Caco-2 (cell line): Measurements from ENCODE around the gene PLCG1. TPM values are rescaled to one million over a fixed set of nuclear protein-coding genes. Genes with fewer than 3 reads are reported as not detected.

Experiments
- BruUV-seq: library from RNA; stranded (reverse); fragments of 400-500 nt; replicated peaks from 2 replicates; lab custom pipeline; 2021; lab: Mats Ljungman, UMichigan
- CTCF ChIA-PET: fragments of 300-600 bp; sonication (Branson Sonifier 250); formaldehyde crosslinking; loops from one replicate; lab custom pipeline; 2022; ENCODE audit warnings: antibody characterized with exemption; lab: Charles Lee
- POLR2A ChIA-PET: fragments of 300-600 bp; sonication (Branson Sonifier 250); formaldehyde crosslinking; loops from one replicate; lab custom pipeline; 2022; ENCODE audit warnings: antibody characterized with exemption; lab: Charles Lee
- DNase-seq, 2 experiments: peaks; one replicate each; pipeline versions ENCODE4 v3.0.0 to v3.0.0-alpha.2; 2020 to 2022
- H3K27me3 ChIP-seq: replicated peaks from 2 replicates; pipeline ENCODE4 v1.6.0; 2011; ENCODE audit warnings: low read length; ENCODE audit not compliant: control insufficient read depth, insufficient read depth
- H3K36me3 ChIP-seq: 2 replicates; pipeline ENCODE4 v1.5.1; 2011; ENCODE audit warnings: low read length; ENCODE audit not compliant: control insufficient read depth, insufficient read depth
- H3K4me1 ChIP-seq: fragments of 250-450 bp; sonication (Bioruptor Pico); 2 replicates; pipeline ENCODE4 v1.5.1; 2020; ENCODE audit warnings: mild to moderate bottlenecking
- H3K4me3 ChIP-seq: 2 replicates; pipeline ENCODE4 v1.5.1; 2011; ENCODE audit warnings: low read depth, mild to moderate bottlenecking, control low read depth, low read length
- H3K9me3 ChIP-seq: fragments of 250-450 bp; sonication (Bioruptor Pico); 2 replicates; pipeline ENCODE4 v1.5.1; 2020; ENCODE audit warnings: mild to moderate bottlenecking, moderate library complexity
- H3K27ac Mint-ChIP-seq: one replicate; pipeline ENCODE4 v1.8.0; 2022; ENCODE audit warnings: mixed read lengths; ENCODE audit not compliant: unreplicated experiment
- H3K27me3 Mint-ChIP-seq: one replicate; pipeline ENCODE4 v1.8.0; 2022; ENCODE audit warnings: mixed read lengths; ENCODE audit not compliant: insufficient read depth, unreplicated experiment
- H3K36me3 Mint-ChIP-seq: one replicate; pipeline ENCODE4 v1.8.0; 2022; ENCODE audit warnings: mild to moderate bottlenecking, mixed read lengths; ENCODE audit not compliant: insufficient read depth, unreplicated experiment
- H3K4me1 Mint-ChIP-seq: one replicate; pipeline ENCODE4 v1.8.0; 2022; ENCODE audit warnings: low read depth, mixed read lengths; ENCODE audit not compliant: unreplicated experiment
- H3K4me3 Mint-ChIP-seq: one replicate; pipeline ENCODE4 v1.8.0; 2022; ENCODE audit warnings: mild to moderate bottlenecking, moderate library complexity, mixed read lengths; ENCODE audit not compliant: unreplicated experiment
- H3K9me3 Mint-ChIP-seq: one replicate; pipeline ENCODE4 v1.8.0; 2022; ENCODE audit warnings: mixed read lengths; ENCODE audit not compliant: unreplicated experiment
- intact Hi-C: fragments of 100-400 bp; cut with micrococcal nuclease; formaldehyde crosslinking; loops from one replicate; pipeline ENCODE4 v1.10.0; 2022; ENCODE audit not compliant: unreplicated experiment
- total RNA-seq: library from RNA; stranded (reverse); gene quantifications from 2 replicates; pipeline ENCODE4 v1.2.3, GENCODE V29; 2022
- TF ChIP-seq, protein P1 (sequence below), 2 experiments: fragments of 200-600 bp in 1 of 2; IDR thresholded peaks; 1 replicate in 1 of 2; 2 replicates in 1 of 2; pipeline versions ENCODE4 v1.5.1 to v1.8.0; 2011 to 2022; ENCODE audit warnings: antibody characterized with exemption in 1 of 2, control low read depth in 1 of 2, inconsistent platforms in 1 of 2, low read depth in 1 of 2, low read length in 1 of 2, mild to moderate bottlenecking in 1 of 2, moderate library complexity in 1 of 2; ENCODE audit not compliant: insufficient read depth in 1 of 2, severe bottlenecking in 1 of 2, unreplicated experiment in 1 of 2

PLCG1 gene
- total RNA-seq, 1 experiment from 2014 or later: 196 TPM

- intact Hi-C loops: no loop called here
- BruUV-seq: no TSS peak
- Histone ChIP-seq H3K4me1 (peaks cover 10% of the 10 kb centered on the region), H3K4me3 (no peak overlapping the region), H3K9me3 (no peaks in the 10 kb centered on the region), H3K36me3 (0 out of 2 replicates have a peak, but pooled peaks cover 4% of the 10 kb centered on the region), H3K27me3 (no peaks in the 10 kb centered on the region)
- no peak for DNase-seq
- ChIA-PET CTCF (interaction anchor here (1.1 to 2.4 kb wide), 2 partner anchors 8 to 180 kb away, joined by 4 to 9 read pairs; no protein-coding TSS in a partner anchor), POLR2A (interaction anchor here (0.6 kb wide), 1 partner anchor 197 kb away, joined by 3 read pairs; no protein-coding TSS in a partner anchor)
- Mint-ChIP-seq H3K27ac (no peak overlapping the region), H3K9me3 (no peaks in the 10 kb centered on the region), H3K4me1 (no peaks in the 10 kb centered on the region), H3K27me3 (no peaks in the 10 kb centered on the region), H3K4me3 (no peak overlapping the region), H3K36me3 (peaks cover 9% of the 10 kb centered on the region)
- TF ChIP-seq, protein P1, sequence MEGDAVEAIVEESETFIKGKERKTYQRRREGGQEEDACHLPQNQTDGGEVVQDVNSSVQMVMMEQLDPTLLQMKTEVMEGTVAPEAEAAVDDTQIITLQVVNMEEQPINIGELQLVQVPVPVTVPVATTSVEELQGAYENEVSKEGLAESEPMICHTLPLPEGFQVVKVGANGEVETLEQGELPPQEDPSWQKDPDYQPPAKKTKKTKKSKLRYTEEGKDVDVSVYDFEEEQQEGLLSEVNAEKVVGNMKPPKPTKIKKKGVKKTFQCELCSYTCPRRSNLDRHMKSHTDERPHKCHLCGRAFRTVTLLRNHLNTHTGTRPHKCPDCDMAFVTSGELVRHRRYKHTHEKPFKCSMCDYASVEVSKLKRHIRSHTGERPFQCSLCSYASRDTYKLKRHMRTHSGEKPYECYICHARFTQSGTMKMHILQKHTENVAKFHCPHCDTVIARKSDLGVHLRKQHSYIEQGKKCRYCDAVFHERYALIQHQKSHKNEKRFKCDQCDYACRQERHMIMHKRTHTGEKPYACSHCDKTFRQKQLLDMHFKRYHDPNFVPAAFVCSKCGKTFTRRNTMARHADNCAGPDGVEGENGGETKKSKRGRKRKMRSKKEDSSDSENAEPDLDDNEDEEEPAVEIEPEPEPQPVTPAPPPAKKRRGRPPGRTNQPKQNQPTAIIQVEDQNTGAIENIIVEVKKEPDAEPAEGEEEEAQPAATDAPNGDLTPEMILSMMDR (IDR thresholded peaks at IDR 0.05; ENCODE audit: insufficient read depth in 1 of 2, low read depth in 1 of 2, low read length in 1 of 2, severe bottlenecking in 1 of 2, unreplicated experiment in 1 of 2): no peak
Measured at GRCh38 chr20:41143354-41143753, 6.0 kb downstream of the PLCG1 start.

DNA sequence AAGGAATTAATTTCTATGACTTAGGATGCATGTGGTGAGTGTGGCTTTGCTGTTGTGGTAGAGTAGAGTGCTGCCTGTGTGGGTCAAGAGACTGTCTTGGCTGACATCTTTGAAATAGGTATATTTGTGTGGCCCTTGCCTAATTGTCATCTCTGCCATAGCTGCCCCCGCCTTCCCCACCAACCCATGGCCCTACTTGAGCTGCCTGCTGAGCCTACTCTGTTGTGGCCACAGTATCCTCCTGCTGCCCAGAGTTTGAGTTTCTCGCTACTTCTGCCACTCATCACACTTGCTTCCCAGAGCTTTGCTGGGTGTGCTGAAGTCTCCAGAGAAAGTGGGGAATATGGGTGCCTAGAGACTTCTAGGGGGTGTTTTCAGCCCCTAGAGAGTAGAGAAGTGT, 8.0 kb downstream of the PLCG1 start:
- Histone ChIP-seq H3K36me3 (0 out of 2 replicates have a peak, but pooled peaks cover 3% of the 10 kb centered on the region), H3K27me3 (no peaks in the 10 kb centered on the region), H3K9me3 (no peaks in the 10 kb centered on the region), H3K4me1 (no peaks in the 10 kb centered on the region; the same call in 1 of the 2 replicates), H3K4me3 (no peak overlapping the region)
- Mint-ChIP-seq H3K27ac (no peak overlapping the region), H3K9me3 (no peaks in the 10 kb centered on the region), H3K4me3 (no peak overlapping the region), H3K27me3 (no peaks in the 10 kb centered on the region), H3K4me1 (peaks cover 8% of the 10 kb centered on the region), H3K36me3 (no peaks in the 10 kb centered on the region)
- ChIA-PET POLR2A (interaction anchor here (0.5 kb wide), 1 partner anchor 34 kb away, joined by 3 read pairs; no protein-coding TSS in a partner anchor), CTCF (no interaction called here)
- BruUV-seq: no TSS peak
- no peak for DNase-seq
- TF ChIP-seq, protein P1 (IDR thresholded peaks at IDR 0.05; ENCODE audit: insufficient read depth in 1 of 2, low read depth in 1 of 2, low read length in 1 of 2, severe bottlenecking in 1 of 2, unreplicated experiment in 1 of 2): no peak
- intact Hi-C loops: no loop called here

- Histone ChIP-seq H3K4me3 (no peak overlapping the region), H3K9me3 (no peaks in the 10 kb centered on the region), H3K4me1 (no peaks in the 10 kb centered on the region; the same call in 1 of the 2 replicates), H3K27me3 (no peaks in the 10 kb centered on the region), H3K36me3 (0 out of 2 replicates have a peak, but pooled peaks cover 1% of the 10 kb centered on the region)
- POLR2A ChIA-PET: no interaction called here
- intact Hi-C loops: no loop called here
- Mint-ChIP-seq H3K9me3 (no peaks in the 10 kb centered on the region), H3K4me3 (no peak overlapping the region), H3K4me1 (peaks cover 8% of the 10 kb centered on the region), H3K27ac (no peak overlapping the region), H3K27me3 (no peaks in the 10 kb centered on the region), H3K36me3 (no peaks in the 10 kb centered on the region)
- DNase-seq: no peak
- TF ChIP-seq, protein P1 (IDR thresholded peaks at IDR 0.05; ENCODE audit: insufficient read depth in 1 of 2, low read depth in 1 of 2, low read length in 1 of 2, severe bottlenecking in 1 of 2, unreplicated experiment in 1 of 2): no peak
- CTCF ChIA-PET: interaction anchor here (1.5 to 1.9 kb wide), 3 partner anchors 11 to 195 kb away, joined by 4 to 6 read pairs (median 5); partner anchors contain the start of gene LPIN3
- BruUV-seq: no TSS peak
Measured at GRCh38 chr20:41145821-41146620, 8.7 kb downstream of the PLCG1 start.
